ENCODE results near the gene ARHGEF12.

The ARHGEF12 gene

DNA sequence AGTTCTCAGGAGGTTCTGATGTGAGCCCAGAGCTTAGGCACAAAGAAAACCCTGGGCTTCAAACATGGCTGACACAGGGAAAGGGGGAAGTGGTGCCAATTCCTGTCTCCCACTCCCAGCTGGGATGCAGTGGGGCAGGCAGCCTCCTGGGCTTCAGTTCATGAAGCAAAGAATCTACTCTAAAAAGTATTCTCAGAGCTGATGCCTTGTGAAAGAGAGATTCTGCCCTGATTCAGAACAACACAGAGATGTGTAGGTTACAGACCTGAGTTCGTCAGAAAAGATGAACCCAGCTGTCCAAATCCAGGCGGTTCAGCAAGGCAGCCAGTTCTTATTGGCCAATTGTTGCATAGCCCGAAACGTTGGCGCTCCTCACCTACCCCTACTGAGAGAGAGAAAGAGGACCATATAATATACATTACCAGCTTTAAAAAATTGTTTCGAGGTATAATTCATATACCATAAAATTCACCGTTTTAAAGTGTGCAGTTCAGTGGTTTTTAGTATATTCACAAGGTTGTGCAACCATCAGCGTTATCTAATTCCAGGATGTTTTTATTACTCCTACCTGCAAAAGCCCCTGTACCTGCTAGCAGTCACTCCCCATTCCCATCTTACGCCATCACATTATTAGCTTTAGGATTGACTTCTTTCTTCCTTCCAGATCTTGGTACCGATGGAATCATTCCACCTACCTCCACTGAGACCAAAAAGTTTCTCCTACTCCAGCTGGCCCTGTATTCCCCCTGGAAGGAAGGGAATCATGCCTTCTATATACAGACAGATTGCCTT lies 18.3 kb upstream of the ARHGEF12 start:
- no peak for DNase-seq

DNA sequence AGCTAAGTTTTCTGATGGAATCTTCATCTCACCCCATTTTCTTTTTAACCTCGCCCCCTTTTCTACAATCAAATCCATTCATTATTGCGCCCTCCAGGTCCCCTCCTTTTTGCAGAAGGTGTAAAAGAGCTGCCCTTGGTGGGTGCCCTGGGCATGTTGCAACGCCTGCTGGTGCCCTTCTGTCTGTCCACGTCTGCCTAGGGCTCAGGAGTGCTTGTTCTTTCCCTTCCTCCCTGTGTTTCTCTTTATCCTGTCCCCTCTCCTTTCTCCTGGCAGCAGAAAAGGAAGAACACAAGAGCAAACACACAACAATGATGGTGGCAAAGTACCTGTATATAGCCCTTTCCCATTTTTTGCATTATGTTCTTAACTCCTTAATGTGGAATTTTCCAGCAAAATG lies 17.3 kb upstream of the ARHGEF12 start:
- DNase-seq = no peak

DNA sequence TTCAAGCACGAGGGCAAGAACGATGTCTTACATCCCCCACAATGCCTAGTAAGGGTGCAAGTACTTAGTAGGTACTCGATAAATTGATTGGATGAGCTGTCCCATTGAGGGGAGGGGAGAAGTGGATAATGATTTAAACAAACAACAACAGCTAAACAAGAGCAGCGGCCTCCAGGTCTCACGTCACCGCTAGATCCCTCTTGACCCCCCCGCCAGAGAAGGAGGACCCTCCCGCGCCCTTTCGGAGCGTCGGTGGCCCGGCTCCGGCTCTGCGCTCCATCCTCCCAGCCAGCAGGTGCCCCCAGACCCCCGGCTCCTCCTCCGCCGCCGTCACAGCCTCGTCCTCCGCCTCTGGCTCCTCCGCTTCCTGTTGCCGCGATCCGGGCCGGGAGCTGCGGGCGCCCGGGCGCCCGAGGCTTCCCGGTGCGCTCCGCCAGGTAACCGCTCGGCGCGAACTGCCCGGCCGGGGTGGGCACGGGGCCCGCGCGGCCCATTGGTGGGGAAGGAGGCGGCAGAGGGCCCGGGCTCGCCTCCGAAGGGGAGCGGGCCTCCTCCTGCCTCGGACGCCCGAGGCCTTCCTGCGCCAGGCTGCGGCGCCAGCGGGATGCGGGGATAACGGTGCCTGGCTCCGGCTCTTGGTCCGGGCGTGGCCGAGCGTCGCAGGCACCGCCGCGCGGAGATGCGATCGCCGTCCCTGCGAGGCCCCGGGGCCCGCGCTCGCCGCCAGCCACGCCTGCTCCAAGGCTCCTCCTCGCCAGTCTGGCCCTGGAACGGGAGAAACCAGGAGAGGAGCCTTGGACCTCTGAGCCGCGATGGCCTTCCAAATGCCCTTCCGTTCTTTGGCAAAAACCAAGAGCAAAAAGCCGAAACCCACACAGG lies 11.0 kb upstream of the ARHGEF12 start, which contains the start of gene TLCD5:
TSS of gene TLCD5 (plus strand) at position 368 of the 879 bp plus-strand sequence. CDS start 2,143 bp downstream, outside the sequence.
- peak; percentile 84 to 88 for DNase-seq

DNA sequence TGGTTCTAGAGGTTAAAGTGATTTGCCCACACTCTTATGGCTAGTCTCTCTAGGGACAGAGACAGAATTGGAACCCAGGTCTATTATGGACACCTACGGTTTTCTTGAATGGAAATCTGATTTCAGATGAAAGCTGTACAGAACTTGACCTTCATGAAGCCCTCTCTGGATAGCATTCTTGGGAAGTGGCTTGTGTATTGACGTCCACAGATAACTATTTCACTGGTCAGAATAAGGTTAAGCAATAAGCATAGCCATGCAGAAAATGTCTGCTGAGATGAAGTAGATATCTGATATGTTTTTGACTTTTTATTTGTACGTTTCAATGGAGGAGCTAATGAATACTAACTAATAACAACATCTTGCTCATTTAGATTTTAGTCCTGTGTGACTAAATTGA lies 10.0 kb upstream of the ARHGEF12 start:
- DNase-seq = no peak

DNA sequence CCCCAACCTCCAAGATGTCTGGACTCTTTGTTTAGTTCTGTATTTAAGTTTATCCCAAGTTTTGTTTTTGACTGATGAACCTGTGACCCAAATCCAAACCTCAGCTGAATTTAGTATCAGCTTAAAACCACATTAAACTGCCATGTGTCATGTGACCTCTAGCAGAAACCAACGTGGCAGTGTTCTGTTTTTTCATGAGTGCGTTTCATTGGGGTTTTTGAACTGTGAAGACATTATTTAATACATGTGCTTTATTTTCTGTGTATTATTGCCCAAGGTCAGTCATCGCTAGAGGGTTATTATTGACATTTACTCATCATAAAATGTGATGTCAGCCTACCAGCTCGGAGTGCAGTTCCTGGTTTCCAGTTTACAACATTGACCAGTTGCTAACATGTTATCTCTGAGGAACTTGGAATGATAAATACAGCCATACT lies 9.3 kb upstream of the ARHGEF12 start:
- no peak for DNase-seq

DNA sequence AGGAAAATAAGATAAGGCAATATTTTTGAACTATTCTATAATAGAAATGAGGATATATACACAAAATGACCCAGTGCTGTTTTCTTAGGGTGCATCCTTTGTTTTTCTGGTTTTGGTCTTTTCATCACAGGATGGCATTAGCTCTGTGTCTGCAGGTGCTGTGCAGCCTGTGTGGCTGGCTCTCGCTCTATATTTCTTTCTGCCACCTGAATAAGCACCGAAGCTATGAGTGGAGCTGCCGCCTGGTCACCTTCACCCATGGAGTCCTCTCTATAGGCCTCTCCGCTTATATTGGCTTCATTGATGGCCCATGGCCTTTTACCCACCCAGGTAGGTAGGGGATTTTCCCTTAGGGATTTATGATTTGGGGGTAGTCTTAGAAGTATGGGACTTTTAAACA lies 8.9 kb upstream of the ARHGEF12 start:
- DNase-seq = no peak

DNA sequence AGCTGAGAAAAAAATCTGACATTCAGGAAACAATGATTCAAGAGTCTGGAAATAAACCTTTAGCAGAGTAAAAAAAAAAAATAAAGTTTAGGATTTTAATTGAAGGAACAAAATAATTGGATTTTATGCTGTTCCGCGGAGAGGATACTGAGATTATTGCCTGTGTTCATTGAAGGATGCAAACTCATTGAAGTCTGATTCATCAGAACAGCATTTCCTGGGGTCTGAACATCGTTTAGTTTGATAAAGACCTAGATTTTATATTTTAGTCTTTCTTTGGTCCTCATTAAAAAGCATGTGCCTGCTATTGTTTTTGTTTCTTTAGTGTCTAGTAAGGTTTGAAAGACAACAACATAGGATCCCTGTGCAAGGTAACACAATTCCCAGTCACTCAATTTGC lies 6.7 kb upstream of the ARHGEF12 start:
- no peak for DNase-seq

DNA sequence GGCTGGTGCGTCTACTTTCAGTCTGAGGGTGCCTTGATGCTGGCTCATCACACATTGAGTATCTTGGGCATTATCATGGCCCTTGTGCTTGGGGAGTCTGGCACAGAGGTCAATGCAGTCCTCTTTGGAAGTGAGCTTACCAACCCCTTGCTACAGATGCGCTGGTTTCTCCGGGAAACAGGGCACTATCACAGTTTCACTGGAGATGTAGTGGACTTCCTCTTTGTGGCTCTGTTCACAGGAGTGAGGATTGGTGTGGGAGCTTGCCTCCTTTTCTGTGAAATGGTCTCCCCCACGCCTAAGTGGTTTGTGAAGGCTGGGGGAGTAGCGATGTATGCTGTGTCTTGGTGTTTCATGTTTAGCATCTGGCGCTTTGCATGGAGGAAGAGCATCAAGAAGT lies 6.2 kb upstream of the ARHGEF12 start:
- DNase-seq = no peak

DNA sequence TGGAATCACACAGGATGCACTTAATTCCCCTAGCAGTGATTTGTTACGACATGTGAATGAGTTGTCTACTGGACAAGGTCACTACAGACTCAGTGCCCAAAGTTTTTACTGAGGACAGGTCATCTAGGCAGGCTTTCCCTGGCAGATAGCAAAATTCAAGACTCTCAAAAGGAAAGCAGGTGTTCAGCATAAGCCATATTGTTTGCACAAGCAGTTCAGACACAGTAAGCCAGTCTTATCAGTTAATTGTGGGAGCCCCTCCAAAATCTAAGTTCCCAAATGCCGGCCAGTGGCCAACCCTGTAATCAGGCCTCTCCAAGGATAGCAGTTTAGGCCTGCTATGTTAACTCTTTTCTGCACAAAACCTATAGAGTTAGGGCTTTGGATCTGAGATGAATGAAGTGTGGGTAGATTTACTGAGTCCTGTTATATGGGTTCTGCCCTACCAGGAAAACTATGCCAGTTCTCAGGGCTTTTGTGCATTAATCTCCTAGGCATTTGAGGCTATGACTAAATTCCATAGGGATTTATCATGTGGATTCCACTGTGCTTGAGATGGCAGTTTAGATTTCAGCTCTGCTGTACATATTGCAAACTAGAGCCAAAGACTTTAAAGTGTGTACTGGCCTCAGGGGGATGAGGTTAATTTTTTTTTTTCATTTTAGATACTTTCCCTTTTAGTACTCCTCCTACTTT lies 4.8 kb upstream of the ARHGEF12 start:
- DNase-seq = no peak

DNA sequence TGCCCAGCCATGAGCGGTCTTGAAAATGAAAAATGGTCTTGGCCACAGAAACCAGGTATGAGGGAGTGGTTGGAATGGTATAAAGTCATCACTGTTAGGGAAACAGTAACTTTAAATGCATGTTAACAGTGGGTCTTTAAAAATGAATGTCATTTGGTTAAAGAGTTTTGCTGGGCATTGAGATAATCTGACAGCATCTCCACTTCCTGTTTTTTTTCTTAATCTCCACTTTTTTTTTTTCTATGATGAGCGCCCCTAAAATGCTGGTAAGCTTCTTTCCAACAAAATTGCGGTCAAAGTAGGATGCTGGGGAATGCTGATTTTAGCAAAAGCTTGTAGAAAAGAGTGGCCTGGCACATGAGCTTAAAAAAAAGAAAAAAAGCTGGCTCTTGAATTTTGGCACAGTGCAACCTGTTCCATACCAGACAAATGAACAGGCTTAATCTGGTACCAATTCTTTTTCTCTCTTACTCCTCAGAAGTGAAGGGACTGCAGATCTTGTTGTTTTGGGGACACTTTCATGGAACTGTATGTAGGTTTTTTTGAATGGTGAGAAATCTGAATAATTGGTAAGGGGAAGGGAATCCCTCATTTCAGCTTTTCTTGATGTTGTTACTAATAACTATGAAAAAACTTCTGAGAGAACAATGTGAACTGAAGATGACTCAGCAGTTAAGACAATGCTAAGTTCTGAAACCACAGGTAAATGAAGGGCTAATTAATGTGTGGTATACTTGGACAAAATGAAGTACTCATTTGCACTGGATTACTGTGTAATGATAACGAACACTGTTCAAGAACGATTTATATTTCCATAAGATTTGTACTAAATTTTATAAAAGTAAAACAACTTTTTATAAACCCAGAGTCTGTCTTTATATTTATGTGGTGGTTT lies 3.1 kb upstream of the ARHGEF12 start:
- DNase-seq = no peak

DNA sequence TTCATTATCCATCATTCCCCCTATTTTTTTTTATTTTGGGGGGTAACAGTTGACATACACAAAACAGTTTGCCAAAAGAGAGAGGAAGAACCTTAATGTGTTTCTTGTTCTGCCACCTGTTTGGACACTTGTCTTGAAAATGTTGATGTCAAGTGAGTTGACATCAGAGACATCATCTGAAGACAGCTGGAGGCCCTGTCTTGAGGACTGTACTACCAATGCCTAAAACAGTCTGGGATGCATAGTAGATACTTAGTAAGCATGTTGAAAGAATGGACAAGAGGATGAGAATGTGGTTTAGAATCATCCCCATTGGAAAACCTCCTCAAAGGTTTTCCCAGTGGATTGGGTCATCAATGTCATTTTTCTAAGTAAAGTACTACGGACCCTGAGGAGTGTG lies 2.4 kb upstream of the ARHGEF12 start:
- DNase-seq = no peak

DNA sequence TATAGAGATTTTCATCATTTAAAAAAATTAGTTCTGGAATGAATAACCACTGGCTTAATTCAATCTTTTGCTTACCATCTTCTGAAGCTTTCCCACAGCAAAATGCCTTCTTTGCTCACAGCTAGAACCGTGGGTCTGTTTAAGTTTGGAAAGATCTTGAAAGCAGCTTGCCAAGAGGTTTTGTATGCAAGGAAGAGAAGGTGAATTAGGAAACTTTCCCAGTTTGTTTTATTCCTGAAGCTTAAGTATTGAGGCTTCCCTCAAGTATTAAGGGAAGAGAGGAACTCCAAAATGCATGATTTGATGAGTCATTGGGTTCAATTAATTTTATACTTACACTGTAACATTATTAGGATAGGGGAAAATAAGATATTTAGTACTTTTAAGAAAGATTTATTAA lies 1.9 kb upstream of the ARHGEF12 start:
- DNase-seq = no peak

DNA sequence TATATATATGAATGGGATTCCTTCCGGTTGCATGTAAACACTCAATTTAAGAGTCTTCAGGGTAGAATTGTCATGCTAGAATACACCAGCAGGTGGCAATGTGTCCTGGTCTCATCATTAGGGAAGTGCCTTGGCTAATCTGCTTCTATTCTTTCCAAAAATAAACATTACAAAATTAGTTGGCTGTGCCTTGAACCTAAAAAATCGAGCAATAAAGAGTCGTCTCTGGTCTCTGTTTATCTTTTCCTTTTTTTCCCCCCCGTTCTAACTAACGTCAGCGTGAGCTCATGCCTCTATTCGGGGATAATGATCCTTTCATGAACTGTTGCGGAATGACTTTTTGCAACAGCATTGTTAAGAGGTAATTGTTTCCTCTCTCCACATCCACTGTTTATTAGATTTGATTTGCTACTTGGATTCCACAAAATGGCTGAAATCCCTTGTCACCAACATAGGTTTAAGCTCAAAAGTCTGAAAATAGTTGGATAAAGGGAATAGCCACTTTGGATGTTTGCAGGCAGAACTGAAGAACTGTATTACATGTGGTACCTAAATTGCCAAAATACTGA lies 1.2 kb upstream of the ARHGEF12 start:
- DNase-seq = peak; percentile 80 to 85

DNA sequence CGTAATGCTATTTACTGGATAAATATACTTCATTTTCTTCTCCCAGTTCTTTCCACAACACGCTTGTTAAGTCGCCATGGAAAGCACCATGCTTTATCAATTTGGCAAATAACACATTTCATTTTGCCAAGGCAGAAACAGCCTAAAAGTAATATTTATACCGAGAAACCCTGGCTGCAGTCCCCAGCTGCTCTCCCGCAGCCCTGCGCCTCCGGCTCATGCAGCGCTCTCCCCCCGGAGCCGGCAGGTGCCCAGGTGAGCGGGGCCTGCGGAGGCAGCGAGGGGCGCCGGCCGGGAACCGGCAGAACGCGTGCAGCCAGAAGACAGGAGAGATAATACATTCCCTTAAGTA lies 681 bp upstream of the ARHGEF12 start:
- DNase-seq = peak; percentile 57 to 72

DNA sequence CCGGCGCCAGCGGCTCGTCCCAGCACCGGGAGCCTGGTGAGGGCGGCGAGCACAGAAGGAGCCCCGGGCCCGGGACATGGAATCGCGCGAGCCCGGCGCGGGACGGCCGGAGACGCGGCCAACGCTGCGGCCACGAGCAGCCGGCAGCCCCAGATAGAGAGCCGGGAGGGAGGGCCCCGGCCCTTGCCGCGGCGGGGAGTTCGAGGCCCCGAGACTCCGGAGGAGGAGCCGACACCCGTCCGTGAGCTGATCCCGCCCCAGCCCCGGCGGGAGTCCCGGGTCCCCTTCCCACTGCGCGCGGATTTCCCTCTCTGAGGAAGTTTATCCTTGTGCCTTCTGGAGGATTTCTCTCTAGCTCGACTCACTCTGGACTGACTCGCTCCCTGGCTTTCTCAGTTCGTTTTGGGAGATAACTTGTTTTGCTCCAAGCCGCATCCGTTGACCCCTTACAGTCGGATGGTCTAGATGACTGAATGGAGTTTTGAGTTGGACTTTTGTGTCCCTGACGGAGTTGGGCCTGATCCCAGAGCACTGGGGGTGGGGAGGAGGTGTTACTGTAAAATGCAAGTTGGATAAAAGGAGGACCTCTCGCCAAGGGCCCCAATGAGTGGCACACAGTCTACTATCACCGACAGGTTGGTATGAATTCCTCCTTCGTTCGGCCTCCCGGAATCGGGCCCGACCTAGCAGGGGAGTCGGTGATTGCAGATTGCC lies 585 bp downstream of the ARHGEF12 start:
- peak; percentile 54 to 64 for DNase-seq

DNA sequence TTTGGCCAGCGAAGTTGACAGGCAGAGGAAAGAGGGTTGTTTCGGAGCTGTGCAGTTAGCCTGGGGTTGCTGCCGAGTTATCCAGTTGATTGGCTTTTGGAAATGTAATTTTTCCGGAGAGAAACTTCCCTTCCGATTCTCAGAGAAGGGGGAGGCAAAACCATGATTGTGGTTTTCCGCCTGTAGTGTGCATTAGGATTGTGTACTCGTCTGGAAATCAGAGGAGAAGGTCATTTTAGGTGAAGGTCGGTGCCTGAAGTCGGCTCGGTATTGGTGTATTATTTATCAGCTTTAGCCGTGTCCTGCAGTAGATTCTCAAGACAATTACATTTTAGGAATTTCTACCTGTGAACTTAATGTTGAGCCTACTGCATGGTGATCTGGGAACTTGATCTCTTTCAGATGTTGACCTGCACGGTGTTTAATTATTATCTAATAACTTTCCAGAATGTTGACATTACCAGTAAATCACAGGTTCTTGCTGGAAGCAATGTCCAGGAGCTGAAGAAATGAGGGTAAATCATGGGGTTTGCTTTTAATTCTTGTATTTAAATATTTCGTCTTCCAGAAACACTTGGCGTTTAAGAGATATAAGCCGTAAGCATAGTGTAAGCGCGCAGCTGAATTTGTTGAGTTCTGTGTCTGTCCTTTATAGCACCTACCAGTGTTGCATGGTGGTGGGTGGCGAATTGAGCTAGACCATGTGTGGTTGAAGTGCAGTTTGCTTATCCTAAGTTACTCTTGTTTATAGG lies 1.3 kb downstream of the ARHGEF12 start:
- DNase-seq = peak in 1 of 2 experiments; percentile 21

DNA sequence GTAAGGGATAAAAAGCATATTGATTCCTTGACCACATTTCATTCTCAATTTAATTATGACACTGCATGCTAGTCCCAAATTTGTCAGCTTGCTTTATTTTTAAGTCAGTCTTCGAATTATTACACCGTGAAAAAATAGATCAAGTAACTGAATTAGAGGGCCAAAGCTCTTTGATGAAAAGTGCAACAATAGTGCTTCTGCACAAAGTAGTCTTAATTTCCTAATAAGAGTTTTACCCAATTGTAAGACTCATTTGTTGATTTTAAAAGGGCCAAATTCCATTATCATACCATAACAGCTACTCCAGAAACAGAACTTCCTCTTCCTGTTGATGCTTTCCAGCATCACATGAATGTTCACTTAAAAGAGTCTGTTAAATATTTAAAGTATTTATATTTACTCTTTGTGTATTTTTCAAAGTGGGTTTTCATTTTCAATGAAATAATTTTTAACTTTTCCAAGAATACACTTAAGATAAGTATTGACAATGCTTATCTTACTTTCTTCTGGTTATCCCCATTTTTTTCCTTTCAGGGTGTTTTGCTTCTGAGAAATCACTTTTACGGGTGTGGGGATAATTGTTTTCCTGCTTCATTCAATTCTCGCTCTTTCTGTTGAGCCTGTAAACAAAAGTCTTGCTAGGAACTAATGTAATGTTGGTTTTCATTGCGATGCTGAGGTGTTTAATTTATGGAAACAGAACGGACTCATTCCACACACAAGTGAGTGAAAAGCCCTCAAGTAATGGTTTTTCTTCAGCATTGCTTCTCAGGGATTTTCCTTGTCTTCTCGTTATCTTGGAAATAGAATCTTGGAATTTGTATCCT lies 2.1 kb downstream of the ARHGEF12 start:
- DNase-seq = peak in 1 of 2 experiments; percentile 9

DNA sequence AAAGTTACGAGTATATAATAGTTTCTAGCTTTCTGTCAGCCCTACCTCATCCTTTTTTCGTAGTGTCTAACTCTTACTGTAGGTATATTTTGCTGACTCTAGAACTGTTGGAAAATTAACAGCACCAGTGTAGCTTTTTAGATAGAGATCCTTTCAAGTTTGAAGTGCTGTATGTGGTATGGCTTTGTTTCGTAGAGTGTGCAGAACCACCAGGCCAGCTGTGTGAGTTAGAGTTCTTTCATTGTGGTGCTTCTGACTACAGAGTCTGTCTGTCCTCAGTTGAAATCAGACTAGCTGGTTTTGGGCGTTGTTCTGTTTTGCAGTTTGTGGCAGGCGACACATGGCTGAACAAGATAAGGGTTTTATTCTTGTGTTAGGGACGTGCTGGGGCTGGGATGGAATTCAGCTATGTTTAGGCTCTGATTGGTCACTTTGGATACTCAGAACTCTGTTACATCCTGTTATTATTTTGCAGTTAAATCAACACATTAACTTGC lies 3.2 kb downstream of the ARHGEF12 start:
- no peak for DNase-seq

DNA sequence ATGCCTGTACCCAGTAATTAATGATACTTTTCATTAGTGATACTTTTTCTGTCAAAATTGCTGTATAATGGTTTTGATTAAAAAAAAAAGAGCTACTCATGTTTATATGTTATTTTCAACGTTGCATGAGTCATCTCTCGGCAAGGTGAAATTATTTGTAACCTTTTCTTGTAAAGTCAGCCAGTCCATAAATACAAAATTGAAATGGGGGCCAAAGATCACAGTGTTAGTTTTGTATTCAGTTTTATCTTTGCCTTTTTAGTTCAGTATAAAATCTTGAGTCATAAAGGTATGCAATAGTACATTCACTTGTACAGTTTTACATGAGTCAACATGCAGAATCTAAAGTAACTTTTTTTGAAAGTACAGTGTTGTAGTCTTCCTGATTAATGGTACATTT lies 4.3 kb downstream of the ARHGEF12 start:
- DNase-seq = no peak

Measured in NCI-H2081 (cell line).